GM23338 (cell line): ENCODE data around the gene DMD.

ENCODE experiments used
- CREB1 ChIP-seq: fragments of 250-450 bp; sonication (Bioruptor Pico); IDR thresholded peaks from 2 replicates; pipeline ENCODE4 v1.5.0; 2020; ENCODE audit warnings: low read depth, mild to moderate bottlenecking, moderate library complexity
- EZH2 ChIP-seq: fragments of 200-600 bp; sonication (generic); IDR thresholded peaks from one replicate; pipeline ENCODE4 v1.8.0; 2017; ENCODE audit warnings: antibody characterized with exemption, mild to moderate bottlenecking, low read depth; ENCODE audit not compliant: unreplicated experiment
- EZH2phosphoT487 ChIP-seq: fragments of 200-600 bp; sonication (generic); IDR thresholded peaks from one replicate; pipeline ENCODE4 v1.8.1; 2018; ENCODE audit warnings: antibody characterized with exemption; ENCODE audit not compliant: unreplicated experiment
- JUNB ChIP-seq: IDR thresholded peaks from one replicate; pipeline ENCODE4 v1.6.1; 2016; ENCODE audit warnings: antibody characterized with exemption; ENCODE audit not compliant: unreplicated experiment
- NANOG ChIP-seq: IDR thresholded peaks from 2 replicates; pipeline ENCODE4 v1.6.1; 2016; ENCODE audit warnings: antibody characterized with exemption, borderline replicate concordance
- POLR2AphosphoS5 ChIP-seq: IDR thresholded peaks from 2 replicates; pipeline ENCODE4 v1.6.1; 2016; ENCODE audit warnings: antibody characterized with exemption, low read depth
- REST ChIP-seq: IDR thresholded peaks from one replicate; pipeline ENCODE4 v1.6.1; 2018; ENCODE audit warnings: antibody characterized with exemption; ENCODE audit not compliant: unreplicated experiment
- STAT1 ChIP-seq: IDR thresholded peaks from one replicate; pipeline ENCODE4 v1.6.1; 2016; ENCODE audit warnings: antibody characterized with exemption; ENCODE audit not compliant: unreplicated experiment
- ZNF114 ChIP-seq: fragments of 250-450 bp; sonication (Bioruptor Pico); IDR thresholded peaks from 2 replicates; pipeline ENCODE4 v1.5.0; 2020; ENCODE audit warnings: mild to moderate bottlenecking, moderate library complexity
- ZNF331 ChIP-seq: fragments of 250-450 bp; sonication (Bioruptor Pico); IDR thresholded peaks from 2 replicates; pipeline ENCODE4 v1.5.0; 2020; ENCODE audit warnings: low read depth, mild to moderate bottlenecking, moderate library complexity
- TF ChIP-seq, protein P1 (sequence below), 2 experiments: fragments of 200-600 bp in 1 of 2; sonication (generic) in 1 of 2; conservative IDR thresholded peaks; 2 replicates each; pipeline versions ENCODE4 v1.5.1 to v1.6.1; 2016 to 2017; ENCODE audit warnings: antibody characterized with exemption in 2 of 2, low read depth in 2 of 2, mild to moderate bottlenecking in 2 of 2, moderate library complexity in 1 of 2
- TF ChIP-seq, protein P2 (sequence below): IDR thresholded peaks from 2 replicates; pipeline ENCODE4 v1.6.1; 2016; ENCODE audit warnings: antibody characterized with exemption
- TF ChIP-seq, protein P3 (sequence below): fragments of 250-450 bp; sonication (Bioruptor Pico); IDR thresholded peaks from 2 replicates; pipeline ENCODE4 v1.5.0; 2020; ENCODE audit warnings: mild to moderate bottlenecking, moderate library complexity

DNA sequence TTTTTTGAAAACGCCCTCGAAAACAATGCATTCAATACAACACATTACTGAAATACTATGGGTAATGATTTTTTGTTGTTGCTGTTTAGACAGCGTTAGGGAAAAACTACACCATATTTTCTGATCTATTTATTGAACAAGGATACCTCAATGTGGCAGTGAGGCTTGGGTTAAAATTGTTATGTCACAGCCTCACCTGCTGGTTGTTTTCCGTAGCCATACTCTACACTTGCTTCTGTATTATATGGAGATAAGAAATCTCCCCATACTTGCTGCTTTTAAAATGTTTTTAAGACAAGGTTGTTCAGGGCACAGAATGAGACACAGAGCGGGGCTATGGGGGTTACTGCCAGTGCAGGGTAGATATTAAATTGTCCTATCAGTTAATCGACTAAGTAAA, 1917.9 kb downstream of the DMD start:
- TF ChIP-seq, protein P1, sequence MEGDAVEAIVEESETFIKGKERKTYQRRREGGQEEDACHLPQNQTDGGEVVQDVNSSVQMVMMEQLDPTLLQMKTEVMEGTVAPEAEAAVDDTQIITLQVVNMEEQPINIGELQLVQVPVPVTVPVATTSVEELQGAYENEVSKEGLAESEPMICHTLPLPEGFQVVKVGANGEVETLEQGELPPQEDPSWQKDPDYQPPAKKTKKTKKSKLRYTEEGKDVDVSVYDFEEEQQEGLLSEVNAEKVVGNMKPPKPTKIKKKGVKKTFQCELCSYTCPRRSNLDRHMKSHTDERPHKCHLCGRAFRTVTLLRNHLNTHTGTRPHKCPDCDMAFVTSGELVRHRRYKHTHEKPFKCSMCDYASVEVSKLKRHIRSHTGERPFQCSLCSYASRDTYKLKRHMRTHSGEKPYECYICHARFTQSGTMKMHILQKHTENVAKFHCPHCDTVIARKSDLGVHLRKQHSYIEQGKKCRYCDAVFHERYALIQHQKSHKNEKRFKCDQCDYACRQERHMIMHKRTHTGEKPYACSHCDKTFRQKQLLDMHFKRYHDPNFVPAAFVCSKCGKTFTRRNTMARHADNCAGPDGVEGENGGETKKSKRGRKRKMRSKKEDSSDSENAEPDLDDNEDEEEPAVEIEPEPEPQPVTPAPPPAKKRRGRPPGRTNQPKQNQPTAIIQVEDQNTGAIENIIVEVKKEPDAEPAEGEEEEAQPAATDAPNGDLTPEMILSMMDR (conservative IDR thresholded peaks at IDR 0.05; ENCODE audit: low read depth in 2 of 2): peak; percentile 42 to 58
- TF ChIP-seq STAT1: no peak
- TF ChIP-seq POLR2AphosphoS5: no peak
- no peak for TF ChIP-seq EZH2
- TF ChIP-seq REST: no peak
- TF ChIP-seq JUNB: no peak
- no peak for TF ChIP-seq EZH2phosphoT487
- TF ChIP-seq CREB1 (CRISPR knock-in tag): no peak
- TF ChIP-seq, protein P2, sequence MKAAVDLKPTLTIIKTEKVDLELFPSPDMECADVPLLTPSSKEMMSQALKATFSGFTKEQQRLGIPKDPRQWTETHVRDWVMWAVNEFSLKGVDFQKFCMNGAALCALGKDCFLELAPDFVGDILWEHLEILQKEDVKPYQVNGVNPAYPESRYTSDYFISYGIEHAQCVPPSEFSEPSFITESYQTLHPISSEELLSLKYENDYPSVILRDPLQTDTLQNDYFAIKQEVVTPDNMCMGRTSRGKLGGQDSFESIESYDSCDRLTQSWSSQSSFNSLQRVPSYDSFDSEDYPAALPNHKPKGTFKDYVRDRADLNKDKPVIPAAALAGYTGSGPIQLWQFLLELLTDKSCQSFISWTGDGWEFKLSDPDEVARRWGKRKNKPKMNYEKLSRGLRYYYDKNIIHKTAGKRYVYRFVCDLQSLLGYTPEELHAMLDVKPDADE: no peak
- no peak for TF ChIP-seq NANOG
- TF ChIP-seq ZNF114: no peak
- no peak for TF ChIP-seq ZNF331 (CRISPR knock-in tag)
- TF ChIP-seq, protein P3, sequence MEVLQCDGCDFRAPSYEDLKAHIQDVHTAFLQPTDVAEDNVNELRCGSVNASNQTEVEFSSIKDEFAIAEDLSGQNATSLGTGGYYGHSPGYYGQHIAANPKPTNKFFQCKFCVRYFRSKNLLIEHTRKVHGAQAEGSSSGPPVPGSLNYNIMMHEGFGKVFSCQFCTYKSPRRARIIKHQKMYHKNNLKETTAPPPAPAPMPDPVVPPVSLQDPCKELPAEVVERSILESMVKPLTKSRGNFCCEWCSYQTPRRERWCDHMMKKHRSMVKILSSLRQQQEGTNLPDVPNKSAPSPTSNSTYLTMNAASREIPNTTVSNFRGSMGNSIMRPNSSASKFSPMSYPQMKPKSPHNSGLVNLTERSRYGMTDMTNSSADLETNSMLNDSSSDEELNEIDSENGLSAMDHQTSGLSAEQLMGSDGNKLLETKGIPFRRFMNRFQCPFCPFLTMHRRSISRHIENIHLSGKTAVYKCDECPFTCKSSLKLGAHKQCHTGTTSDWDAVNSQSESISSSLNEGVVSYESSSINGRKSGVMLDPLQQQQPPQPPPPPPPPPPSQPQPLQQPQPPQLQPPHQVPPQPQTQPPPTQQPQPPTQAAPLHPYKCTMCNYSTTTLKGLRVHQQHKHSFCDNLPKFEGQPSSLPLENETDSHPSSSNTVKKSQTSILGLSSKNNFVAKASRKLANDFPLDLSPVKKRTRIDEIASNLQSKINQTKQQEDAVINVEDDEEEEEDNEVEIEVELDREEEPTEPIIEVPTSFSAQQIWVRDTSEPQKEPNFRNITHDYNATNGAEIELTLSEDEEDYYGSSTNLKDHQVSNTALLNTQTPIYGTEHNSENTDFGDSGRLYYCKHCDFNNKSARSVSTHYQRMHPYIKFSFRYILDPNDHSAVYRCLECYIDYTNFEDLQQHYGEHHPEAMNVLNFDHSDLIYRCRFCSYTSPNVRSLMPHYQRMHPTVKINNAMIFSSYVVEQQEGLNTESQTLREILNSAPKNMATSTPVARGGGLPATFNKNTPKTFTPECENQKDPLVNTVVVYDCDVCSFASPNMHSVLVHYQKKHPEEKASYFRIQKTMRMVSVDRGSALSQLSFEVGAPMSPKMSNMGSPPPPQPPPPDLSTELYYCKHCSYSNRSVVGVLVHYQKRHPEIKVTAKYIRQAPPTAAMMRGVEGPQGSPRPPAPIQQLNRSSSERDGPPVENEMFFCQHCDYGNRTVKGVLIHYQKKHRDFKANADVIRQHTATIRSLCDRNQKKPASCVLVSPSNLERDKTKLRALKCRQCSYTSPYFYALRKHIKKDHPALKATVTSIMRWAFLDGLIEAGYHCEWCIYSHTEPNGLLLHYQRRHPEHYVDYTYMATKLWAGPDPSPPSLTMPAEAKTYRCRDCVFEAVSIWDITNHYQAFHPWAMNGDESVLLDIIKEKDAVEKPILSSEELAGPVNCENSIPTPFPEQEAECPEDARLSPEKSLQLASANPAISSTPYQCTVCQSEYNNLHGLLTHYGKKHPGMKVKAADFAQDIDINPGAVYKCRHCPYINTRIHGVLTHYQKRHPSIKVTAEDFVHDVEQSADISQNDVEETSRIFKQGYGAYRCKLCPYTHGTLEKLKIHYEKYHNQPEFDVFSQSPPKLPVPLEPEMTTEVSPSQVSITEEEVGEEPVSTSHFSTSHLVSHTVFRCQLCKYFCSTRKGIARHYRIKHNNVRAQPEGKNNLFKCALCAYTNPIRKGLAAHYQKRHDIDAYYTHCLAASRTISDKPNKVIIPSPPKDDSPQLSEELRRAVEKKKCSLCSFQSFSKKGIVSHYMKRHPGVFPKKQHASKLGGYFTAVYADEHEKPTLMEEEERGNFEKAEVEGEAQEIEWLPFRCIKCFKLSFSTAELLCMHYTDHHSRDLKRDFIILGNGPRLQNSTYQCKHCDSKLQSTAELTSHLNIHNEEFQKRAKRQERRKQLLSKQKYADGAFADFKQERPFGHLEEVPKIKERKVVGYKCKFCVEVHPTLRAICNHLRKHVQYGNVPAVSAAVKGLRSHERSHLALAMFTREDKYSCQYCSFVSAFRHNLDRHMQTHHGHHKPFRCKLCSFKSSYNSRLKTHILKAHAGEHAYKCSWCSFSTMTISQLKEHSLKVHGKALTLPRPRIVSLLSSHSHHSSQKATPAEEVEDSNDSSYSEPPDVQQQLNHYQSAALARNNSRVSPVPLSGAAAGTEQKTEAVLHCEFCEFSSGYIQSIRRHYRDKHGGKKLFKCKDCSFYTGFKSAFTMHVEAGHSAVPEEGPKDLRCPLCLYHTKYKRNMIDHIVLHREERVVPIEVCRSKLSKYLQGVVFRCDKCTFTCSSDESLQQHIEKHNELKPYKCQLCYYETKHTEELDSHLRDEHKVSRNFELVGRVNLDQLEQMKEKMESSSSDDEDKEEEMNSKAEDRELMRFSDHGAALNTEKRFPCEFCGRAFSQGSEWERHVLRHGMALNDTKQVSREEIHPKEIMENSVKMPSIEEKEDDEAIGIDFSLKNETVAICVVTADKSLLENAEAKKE: no peak
